ENCODE data around the gene LSR.
"Not testable (repeated sequence)": the region's sequence is repeated elsewhere in the genome, so short reads cannot be mapped to it uniquely, and the experiment has no call there.

Gene LSR

GRCh38 chr19:35268536-35269437 lies 20.0 kb downstream of the LSR start, which contains the start of gene USF2:
USF2 (plus strand) TSS chr19:35268962; CDS start chr19:35269102, 140 bp downstream.
- DNase-seq = peak; percentile 85

GRCh38 chr19:35269438-35270117 lies 20.8 kb downstream of the LSR start:
- DNase-seq = peak; percentile 91

- DNase-seq = no peak
These were observed 21.6 kb downstream of the LSR start for GRCh38 chr19:35270381-35270811.

GRCh38 chr19:35271546-35271945 lies 22.7 kb downstream of the LSR start:
- DNase-seq = no peak

GRCh38 chr19:35272122-35272719 lies 23.4 kb downstream of the LSR start:
- no peak for DNase-seq

DNA sequence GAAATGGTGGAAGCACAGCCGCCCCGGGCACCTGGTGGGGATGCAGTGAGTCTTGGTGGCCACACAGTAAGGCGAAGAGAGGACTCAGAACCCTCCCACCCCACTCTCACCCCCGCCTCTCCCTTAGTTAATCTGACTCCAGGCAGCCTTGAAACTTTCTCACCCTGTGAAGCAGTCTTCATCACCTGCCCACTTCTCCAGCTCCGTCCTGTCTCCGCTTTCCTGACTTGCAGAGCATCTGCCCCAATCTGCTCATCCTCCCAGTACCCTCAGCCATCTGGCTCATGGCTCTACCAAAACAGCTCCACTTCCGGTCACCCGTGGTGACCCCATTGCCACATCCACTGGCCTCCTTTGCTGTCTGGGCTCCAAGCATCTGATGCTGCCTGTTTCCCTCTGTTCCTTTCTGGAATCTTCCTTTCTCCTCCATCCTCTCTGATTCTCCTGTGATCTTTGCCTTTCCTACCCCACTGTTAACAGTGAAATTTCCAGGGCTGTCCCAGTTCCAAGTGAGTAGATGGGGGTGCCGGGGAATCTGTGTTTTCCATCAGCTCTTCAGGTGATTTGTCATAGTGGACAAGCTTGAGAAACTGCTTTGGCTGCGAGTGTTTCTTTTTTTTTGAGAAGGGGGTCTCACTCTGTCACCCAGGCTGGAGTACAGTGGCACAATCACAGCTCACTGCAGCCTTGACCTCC lies 24.3 kb downstream of the LSR start:
- DNase-seq = no peak

- no peak for DNase-seq
These were observed 25.0 kb downstream of the LSR start for GRCh38 chr19:35273686-35274259.

DNA sequence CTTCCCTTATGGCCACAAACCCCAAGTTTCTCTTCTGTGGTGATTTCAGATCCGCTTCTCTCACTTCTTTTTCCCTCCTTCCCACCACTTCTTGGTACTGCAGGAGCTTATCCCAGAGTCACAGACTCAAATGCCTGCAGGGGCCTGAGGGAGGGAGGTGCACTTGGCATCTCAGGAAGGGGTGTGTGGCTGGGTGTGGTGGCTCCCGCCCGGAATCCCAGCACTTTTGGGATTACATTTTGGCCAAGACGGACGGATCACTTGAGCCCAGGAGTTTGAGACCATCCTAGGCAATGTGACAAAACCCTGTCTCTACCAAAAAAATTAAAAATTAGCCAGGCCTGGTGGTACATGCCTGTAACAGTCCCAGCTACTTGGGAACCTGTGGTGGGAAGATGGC lies 25.5 kb downstream of the LSR start:
- no peak for DNase-seq

DNA sequence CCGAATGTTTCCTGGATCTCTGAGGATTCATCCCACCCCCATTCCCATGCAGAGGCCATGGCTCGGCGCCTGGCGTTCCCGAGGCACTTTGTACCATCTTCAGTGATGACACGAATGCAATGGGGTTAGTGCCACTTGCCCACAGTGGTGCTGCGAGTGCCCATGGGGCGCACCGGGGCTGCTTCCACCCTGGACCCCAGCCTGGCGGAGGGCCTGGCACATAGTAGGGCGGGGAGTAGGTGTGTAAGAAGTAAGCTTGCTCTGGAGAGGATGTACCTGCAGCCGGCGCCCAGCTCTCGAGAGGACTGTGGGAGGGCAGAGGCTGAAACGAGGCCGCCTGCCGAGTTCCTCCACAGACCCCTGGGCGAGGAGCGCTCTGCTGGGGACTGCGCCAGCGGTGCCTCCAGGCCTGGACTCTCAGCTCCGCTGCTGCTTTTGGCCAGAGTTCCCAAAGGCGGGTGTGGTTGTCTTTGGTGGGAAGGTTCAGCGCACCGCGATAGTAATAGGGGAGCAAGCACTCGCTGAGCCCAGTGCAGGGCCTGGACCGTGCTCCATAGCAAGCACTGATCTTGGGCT lies 28.0 kb downstream of the LSR start:
- no peak for DNase-seq

- DNase-seq = no peak
These were observed 29.9 kb downstream of the LSR start for GRCh38 chr19:35278578-35279284.

- no peak for DNase-seq
These were observed 30.6 kb downstream of the LSR start for GRCh38 chr19:35279374-35279773.

DNA sequence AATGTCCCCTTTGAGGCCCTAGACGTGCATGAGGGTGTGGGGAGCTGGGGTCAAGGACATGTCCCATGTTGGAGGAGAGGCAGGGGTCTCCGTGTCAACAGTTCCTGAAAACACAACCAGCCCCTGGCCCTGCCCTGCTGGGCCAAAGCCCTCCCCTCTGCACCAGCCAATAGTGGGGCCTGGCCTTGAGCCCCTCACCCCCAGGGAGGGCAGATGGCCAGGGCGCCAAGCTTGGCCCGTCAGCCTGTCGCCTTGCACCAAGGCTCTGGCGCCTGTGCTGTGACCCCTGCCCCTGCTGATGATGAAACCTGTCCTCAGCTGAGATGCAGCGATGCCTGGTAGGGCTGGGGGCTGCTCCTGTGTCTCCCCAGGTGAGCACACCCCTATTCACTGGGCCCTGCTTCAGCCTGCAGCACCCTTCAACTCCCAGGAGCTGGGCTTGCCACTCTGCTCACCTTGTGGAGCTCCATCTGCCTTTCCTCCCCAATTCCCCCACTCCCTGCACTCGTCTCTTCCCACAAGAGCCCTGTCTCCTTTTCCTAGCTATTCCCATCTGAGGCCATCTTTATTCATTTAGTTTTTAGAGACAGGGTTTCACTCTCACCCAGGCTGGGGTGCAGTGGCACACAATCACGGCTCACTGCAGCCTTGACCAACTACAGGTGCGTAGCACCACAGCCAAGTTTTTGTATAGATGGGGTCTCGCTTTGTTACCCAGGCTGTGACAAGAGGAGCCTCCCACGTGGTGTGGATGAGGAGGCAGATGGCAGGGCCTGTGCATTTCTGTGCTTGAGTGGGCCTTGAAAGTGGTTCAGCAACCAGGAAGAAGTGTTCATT lies 31.4 kb downstream of the LSR start:
- no peak for DNase-seq

DNA sequence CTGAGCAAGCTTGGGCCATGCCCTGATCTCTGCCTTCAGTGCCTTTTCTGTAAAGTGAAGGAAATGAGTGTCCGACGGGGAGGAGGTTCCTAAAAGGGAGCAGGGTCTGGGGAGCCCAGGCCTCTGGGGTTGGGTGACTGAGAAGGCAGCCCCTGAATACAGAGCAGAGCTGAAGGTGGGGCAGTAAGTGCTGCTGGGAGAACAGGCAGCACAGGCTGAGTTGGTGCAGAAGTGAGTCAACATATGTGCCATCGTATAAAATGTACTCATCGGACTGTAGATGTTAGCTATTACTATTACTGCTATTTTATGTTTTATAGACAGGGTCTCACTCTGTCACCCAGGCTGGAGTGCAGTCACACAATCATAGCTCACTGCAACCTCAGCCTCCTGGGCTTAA lies 32.5 kb downstream of the LSR start:
- DNase-seq = no peak

DNA sequence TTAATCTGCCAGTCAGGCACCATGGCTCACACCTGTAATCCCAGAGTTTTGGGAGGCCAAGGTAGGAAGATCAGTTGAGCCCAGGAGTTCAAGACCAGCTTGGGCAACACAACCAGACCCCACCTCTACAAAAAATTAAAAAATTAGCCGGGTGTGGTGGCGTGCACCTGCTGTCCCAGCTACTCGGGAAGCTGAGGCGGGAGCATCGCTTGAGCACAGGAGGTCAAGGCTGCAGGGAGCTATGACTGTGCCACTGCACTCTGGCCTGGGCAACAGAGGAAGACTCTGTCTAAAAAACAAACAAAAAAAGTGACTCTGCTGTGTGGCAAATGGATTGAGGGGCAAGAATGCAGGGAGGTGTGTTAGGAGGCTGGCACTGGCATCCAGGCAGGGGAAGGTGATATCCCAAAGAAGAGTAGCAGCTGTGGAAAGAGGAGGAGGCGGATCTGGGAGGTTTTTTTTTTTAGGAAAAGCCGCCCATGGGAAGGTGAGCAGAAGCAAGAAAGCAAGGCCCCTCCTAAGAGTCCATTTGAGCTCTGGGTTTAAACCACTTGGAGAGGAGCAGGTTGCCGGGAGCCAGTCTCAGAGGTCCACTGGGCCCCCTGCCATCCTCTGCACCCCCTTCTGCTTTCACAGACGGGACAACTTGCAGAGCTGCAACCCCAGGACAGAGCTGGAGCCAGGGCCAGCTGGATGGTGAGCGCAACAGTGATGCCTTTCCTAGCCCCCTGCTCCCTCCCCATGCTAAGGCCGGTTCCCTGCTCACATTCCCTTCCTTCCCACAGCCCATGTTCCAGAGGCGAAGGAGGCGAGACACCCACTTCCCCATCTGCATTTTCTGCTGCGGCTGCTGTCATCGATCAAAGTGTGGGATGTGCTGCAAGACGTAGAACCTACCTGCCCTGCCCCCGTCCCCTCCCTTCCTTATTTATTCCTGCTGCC lies 35.6 kb downstream of the LSR start:
- no peak for DNase-seq

GRCh38 chr19:35285095-35285449 lies 36.3 kb downstream of the LSR start:
- no peak for DNase-seq

GRCh38 chr19:35285465-35285864 lies 36.7 kb downstream of the LSR start:
- not testable (repeated sequence) for DNase-seq

DNA sequence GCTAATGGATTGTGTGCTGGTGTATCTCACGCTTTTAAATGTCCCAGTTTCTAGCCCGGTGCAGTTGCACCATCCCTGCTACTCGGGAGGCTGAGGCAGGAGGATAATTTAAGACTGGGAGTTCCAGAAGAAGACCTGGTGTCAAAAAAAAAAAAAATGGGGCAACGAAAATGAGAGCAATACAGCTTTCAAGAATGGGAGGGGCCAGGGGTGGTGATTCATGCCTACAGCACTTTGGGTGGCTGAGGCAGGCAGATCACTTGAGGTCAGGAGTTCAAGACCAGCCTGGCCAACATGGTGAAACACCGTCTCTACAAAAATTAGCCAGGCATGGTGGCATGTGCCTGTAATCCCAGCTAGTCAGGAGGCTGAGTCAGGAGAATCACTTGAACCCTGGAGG lies 37.3 kb downstream of the LSR start:
- DNase-seq = not testable (repeated sequence)

- no peak for DNase-seq
These were observed 38.9 kb downstream of the LSR start for GRCh38 chr19:35287713-35288112.

- no peak for DNase-seq
These were observed 39.5 kb downstream of the LSR start for GRCh38 chr19:35288331-35288730.

- DNase-seq = no peak
These were observed 40.1 kb downstream of the LSR start for GRCh38 chr19:35288906-35289305.

Measured in eye (tissue), 1 donor.